Liver (tissue), 9 donors: ENCODE results near the gene SPAM1. TPM values are rescaled to one million over a fixed set of nuclear protein-coding genes. Genes with fewer than 3 reads are reported as not detected.

ENCODE experiments used
- DNase-seq: peaks from one replicate; pipeline ENCODE4 v3.0.0-alpha.2; 2017; ENCODE audit warnings: low spot score
- H3K27ac ChIP-seq, 2 donors: one replicate each; pipeline ENCODE4 v1.7.0; 2013; ENCODE audit warnings: inconsistent platforms in 2 of 2, low read length in 2 of 2, control low read depth in 1 of 2, low read depth in 1 of 2, mild to moderate bottlenecking in 1 of 2
- H3K27me3 ChIP-seq, 4 donors: one replicate each; pipeline versions ENCODE4 v1.6.1 to v1.7.0; 2013; ENCODE audit warnings: low read length in 3 of 4, inconsistent platforms in 1 of 4, mild to moderate bottlenecking in 1 of 4, moderate library complexity in 1 of 4; ENCODE audit not compliant: control insufficient read depth in 4 of 4, insufficient read depth in 4 of 4
- H3K36me3 ChIP-seq, 4 donors: one replicate each; pipeline versions ENCODE4 v1.6.1 to v1.7.0; 2013; ENCODE audit warnings: low read length in 3 of 4, mild to moderate bottlenecking in 3 of 4, low read depth in 1 of 4, moderate library complexity in 1 of 4; ENCODE audit not compliant: control insufficient read depth in 4 of 4, insufficient read depth in 3 of 4
- H3K4me1 ChIP-seq, 4 donors: one replicate each; pipeline versions ENCODE4 v1.6.1 to v1.7.0; 2013; ENCODE audit warnings: low read length in 3 of 4, mild to moderate bottlenecking in 3 of 4, moderate library complexity in 1 of 4; ENCODE audit not compliant: control insufficient read depth in 4 of 4, insufficient read depth in 4 of 4
- H3K4me3 ChIP-seq, 3 donors: one replicate each; pipeline versions ENCODE4 v1.6.1 to v1.7.0; 2013; ENCODE audit warnings: low read length in 3 of 3, control low read depth in 1 of 3, low read depth in 1 of 3, mild to moderate bottlenecking in 1 of 3
- H3K9ac ChIP-seq, 2 donors: one replicate each; pipeline ENCODE4 v1.7.0; 2013; ENCODE audit warnings: low read length in 2 of 2, mild to moderate bottlenecking in 2 of 2, moderate library complexity in 2 of 2, control low read depth in 1 of 2, low read depth in 1 of 2
- H3K9me3 ChIP-seq, 4 donors: one replicate each; pipeline versions ENCODE4 v1.6.1 to v1.7.0; 2013; ENCODE audit warnings: low read length in 3 of 4; ENCODE audit not compliant: control insufficient read depth in 4 of 4
- EGR1 ChIP-seq, 2 donors: IDR thresholded peaks; 2 replicates each; pipeline ENCODE4 v1.6.1; 2016 to 2018; ENCODE audit warnings: antibody characterized with exemption in 2 of 2, low read depth in 2 of 2
- GABPA ChIP-seq, 2 donors: IDR thresholded peaks in 1 of 2; conservative IDR thresholded peaks in 1 of 2; 2 replicates each; pipeline ENCODE4 v1.6.1; 2016; ENCODE audit warnings: antibody characterized with exemption in 2 of 2, mild to moderate bottlenecking in 1 of 2, moderate library complexity in 1 of 2
- HNF4G ChIP-seq: IDR thresholded peaks from 2 replicates; pipeline ENCODE4 v1.6.1; 2016; ENCODE audit warnings: antibody characterized with exemption
- JUND ChIP-seq, 2 donors: IDR thresholded peaks; 2 replicates each; pipeline ENCODE4 v1.6.1; 2016; ENCODE audit warnings: antibody characterized with exemption in 2 of 2
- RAD21 ChIP-seq, 2 donors: IDR thresholded peaks; 2 replicates each; pipeline ENCODE4 v1.6.1; 2016; ENCODE audit warnings: antibody characterized with exemption in 2 of 2, mild to moderate bottlenecking in 2 of 2
- REST ChIP-seq: IDR thresholded peaks from 2 replicates; pipeline ENCODE4 v1.6.1; 2016; ENCODE audit warnings: antibody characterized with exemption, mild to moderate bottlenecking
- RXRA ChIP-seq, 2 donors: IDR thresholded peaks; 2 replicates each; pipeline ENCODE4 v1.6.1; 2017 to 2018; ENCODE audit warnings: antibody characterized with exemption in 2 of 2, mild to moderate bottlenecking in 1 of 2
- SP1 ChIP-seq: IDR thresholded peaks from 2 replicates; pipeline ENCODE4 v1.6.1; 2018; ENCODE audit warnings: antibody characterized with exemption, mild to moderate bottlenecking
- TAF1 ChIP-seq: conservative IDR thresholded peaks from 2 replicates; pipeline ENCODE4 v1.6.1; 2016; ENCODE audit warnings: antibody characterized with exemption, mild to moderate bottlenecking
- YY1 ChIP-seq: IDR thresholded peaks from 2 replicates; pipeline ENCODE4 v1.6.1; 2016; ENCODE audit warnings: antibody characterized with exemption, mild to moderate bottlenecking
- ZBTB33 ChIP-seq: IDR thresholded peaks from 2 replicates; pipeline ENCODE4 v1.6.1; 2016; ENCODE audit warnings: antibody characterized with exemption
- WGBS: extraction: QIAGEN DNeasy Blood & Tissue Kit; methylation state at CpG from one replicate; pipeline ENCODE4 v1.1.7; 2013; 5-methylcytosine and 5-hydroxymethylcytosine counted together
- polyA plus RNA-seq, 2 donors: library from polyadenylated mRNA; stranded (reverse) in 1 of 2; unstranded in 1 of 2; fragments of 200-250 nt in 1 of 2; fragments of >200 nt in 1 of 2; fragmentation: Nextera tagmentation in 1 of 2; extraction: Ambion mirVana in 1 of 2; gene quantifications; one replicate each; pipeline versions ENCODE4 v1.2.1 to v1.2.3, GENCODE V29; 2013 to 2015
- total RNA-seq, 2 donors: library from RNA; depleted of rRNA; stranded (reverse); fragments of >200 nt; gene quantifications; one replicate each; pipeline ENCODE4 v1.2.3, GENCODE V29; 2014
- TF ChIP-seq, protein P1 (sequence below): IDR thresholded peaks from 2 replicates; pipeline ENCODE4 v1.6.1; 2016; ENCODE audit warnings: antibody characterized with exemption
- TF ChIP-seq, protein P2 (sequence below): IDR thresholded peaks from 2 replicates; pipeline ENCODE4 v1.6.1; 2016; ENCODE audit warnings: antibody characterized with exemption
- donor health status: healthy.
- donor health status: healthy.
- donor health status: healthy.
- donor health status: healthy.
- donor health status: healthy.

Gene SPAM1
- total and polyA plus RNA-seq, 4 donors, result not detected

DNA sequence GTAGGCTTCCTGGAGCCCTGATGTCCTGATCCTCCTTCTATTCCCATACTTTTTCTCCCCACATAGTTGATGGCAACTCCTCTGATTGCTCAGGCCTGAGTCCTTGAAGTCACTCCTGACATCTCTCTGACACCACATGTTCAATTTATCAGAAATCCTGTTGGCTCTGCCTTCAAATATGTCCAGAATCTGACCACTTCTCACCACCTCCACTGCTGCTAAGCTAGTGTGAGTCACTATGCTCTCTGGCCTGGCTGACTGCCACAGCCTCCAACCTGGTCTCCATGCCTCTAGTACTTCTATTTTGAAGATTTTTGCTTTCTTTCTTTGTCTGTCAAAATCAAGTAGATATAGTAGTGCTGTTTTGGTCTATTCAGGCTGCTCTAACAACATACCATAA is 54.8 kb downstream of the SPAM1 start:
- H3K27me3 ChIP-seq, result no peaks in the 10 kb centered on the region
- TF ChIP-seq, protein P1, sequence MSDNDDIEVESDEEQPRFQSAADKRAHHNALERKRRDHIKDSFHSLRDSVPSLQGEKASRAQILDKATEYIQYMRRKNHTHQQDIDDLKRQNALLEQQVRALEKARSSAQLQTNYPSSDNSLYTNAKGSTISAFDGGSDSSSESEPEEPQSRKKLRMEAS, result no peak
- TF ChIP-seq YY1 (no peak), JUND (IDR thresholded peaks at IDR 0.05) (no peak), ZBTB33 (no peak), GABPA (IDR thresholded peaks at IDR 0.05 in 1 of 2, conservative IDR thresholded peaks at IDR 0.05 in 1 of 2) (no peak), TAF1 (no peak), SP1 (no peak), REST (no peak), EGR1 (IDR thresholded peaks at IDR 0.05; ENCODE audit: low read depth in 2 of 2) (no peak), HNF4G (no peak)
- TF ChIP-seq, protein P2, sequence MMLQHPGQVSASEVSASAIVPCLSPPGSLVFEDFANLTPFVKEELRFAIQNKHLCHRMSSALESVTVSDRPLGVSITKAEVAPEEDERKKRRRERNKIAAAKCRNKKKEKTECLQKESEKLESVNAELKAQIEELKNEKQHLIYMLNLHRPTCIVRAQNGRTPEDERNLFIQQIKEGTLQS, result no peak
- no peak overlapping the region for H3K27ac ChIP-seq
- H3K9me3 ChIP-seq, result no peaks in the 10 kb centered on the region
- no peak overlapping the region for H3K4me3 ChIP-seq
- no peaks in the 10 kb centered on the region for H3K36me3 ChIP-seq
- no peak for DNase-seq
- no peak overlapping the region for H3K9ac ChIP-seq
- H3K4me1 ChIP-seq, result no peaks in the 10 kb centered on the region

- Histone ChIP-seq H3K4me3 (no peak overlapping the region), H3K36me3 (no peaks in the 10 kb centered on the region), H3K9ac (no peak overlapping the region), H3K27me3 (no peaks in the 10 kb centered on the region), H3K9me3 (no peaks in the 10 kb centered on the region), H3K4me1 (no peaks in the 10 kb centered on the region), H3K27ac (no peak overlapping the region)
- WGBS, result 49% methylated on average over 2 of the region's 2 CpGs
- no peak for DNase-seq
- TF ChIP-seq EGR1 (IDR thresholded peaks at IDR 0.05; ENCODE audit: low read depth in 2 of 2) (no peak), HNF4G (no peak), RAD21 (IDR thresholded peaks at IDR 0.05) (no peak), RXRA (IDR thresholded peaks at IDR 0.05) (no peak)
These were observed 62.4 kb downstream of the SPAM1 start for GRCh38 chr7:123987445-123987844.
